ENCODE measurements around the gene SRD5A3.
"Not testable (repeated sequence)": the region's sequence is repeated elsewhere in the genome, so short reads cannot be mapped to it uniquely, and the experiment has no call there.

Gene SRD5A3

GRCh38 chr4:55347610-55348228, 1.7 kb downstream of the SRD5A3 start:
- FAIRE-seq, result no peak

GRCh38 chr4:55348466-55348865, 2.4 kb downstream of the SRD5A3 start:
- no peak for FAIRE-seq

- not testable (repeated sequence) for FAIRE-seq
Observed at GRCh38 chr4:55350870-55351269, 4.8 kb downstream of the SRD5A3 start.

- FAIRE-seq, result no peak
Observed at GRCh38 chr4:55351824-55352223, 5.8 kb downstream of the SRD5A3 start.

- no peak for FAIRE-seq
Observed at GRCh38 chr4:55352726-55353125, 6.7 kb downstream of the SRD5A3 start.

GRCh38 chr4:55353228-55353747, 7.2 kb downstream of the SRD5A3 start:
- FAIRE-seq, result not testable (repeated sequence)

GRCh38 chr4:55354648-55355047, 8.6 kb downstream of the SRD5A3 start:
- no peak for FAIRE-seq

GRCh38 chr4:55355555-55355954, 9.5 kb downstream of the SRD5A3 start:
- no peak for FAIRE-seq

GRCh38 chr4:55356991-55357461, 11.0 kb downstream of the SRD5A3 start:
- FAIRE-seq, result no peak

GRCh38 chr4:55358246-55358645, 12.2 kb downstream of the SRD5A3 start:
- no peak for FAIRE-seq

- FAIRE-seq, result no peak
Observed at GRCh38 chr4:55358668-55359067, 12.6 kb downstream of the SRD5A3 start.

- no peak for FAIRE-seq
Observed at GRCh38 chr4:55359397-55359916, 13.4 kb downstream of the SRD5A3 start.

- FAIRE-seq, result not testable (repeated sequence)
Observed at GRCh38 chr4:55362938-55363337, 16.9 kb downstream of the SRD5A3 start.

GRCh38 chr4:55363691-55364351, 17.8 kb downstream of the SRD5A3 start:
- no peak for FAIRE-seq

GRCh38 chr4:55364691-55365344, 18.8 kb downstream of the SRD5A3 start:
- no peak for FAIRE-seq

GRCh38 chr4:55365345-55365728, 19.3 kb downstream of the SRD5A3 start:
- no peak for FAIRE-seq

GRCh38 chr4:55366621-55367020, 20.6 kb downstream of the SRD5A3 start:
- no peak for FAIRE-seq

- no peak for FAIRE-seq
Observed at GRCh38 chr4:55367084-55367722, 21.2 kb downstream of the SRD5A3 start.

- FAIRE-seq, result no peak
Observed at GRCh38 chr4:55369968-55370367, 23.9 kb downstream of the SRD5A3 start.

GRCh38 chr4:55372259-55372658, 26.2 kb downstream of the SRD5A3 start:
- FAIRE-seq, result no peak

- no peak for FAIRE-seq
Observed at GRCh38 chr4:55373461-55373860, 27.4 kb downstream of the SRD5A3 start.

- no peak for FAIRE-seq
Observed at GRCh38 chr4:55376698-55377097, 30.7 kb downstream of the SRD5A3 start.

All from TTC549 (cell line).